Glutamatergic neuron (in vitro differentiated cells): ENCODE results near the gene TMEM269. TPM values are rescaled to one million over a fixed set of nuclear protein-coding genes. Genes with fewer than 3 reads are reported as not detected.

Experiments
- DNase-seq: peaks from one replicate; pipeline ENCODE4 v3.0.0; 2022
- H3K27ac Mint-ChIP-seq: one replicate; pipeline ENCODE4 v1.8.0; 2020; ENCODE audit warnings: mild to moderate bottlenecking, mixed read lengths, inconsistent platforms; ENCODE audit not compliant: unreplicated experiment
- H3K27me3 Mint-ChIP-seq: one replicate; pipeline ENCODE4 v1.8.0; 2020; ENCODE audit warnings: mild to moderate bottlenecking, moderate library complexity, mixed read lengths, inconsistent platforms; ENCODE audit not compliant: unreplicated experiment
- H3K36me3 Mint-ChIP-seq: one replicate; pipeline ENCODE4 v1.8.0; 2020; ENCODE audit warnings: mild to moderate bottlenecking, mixed read lengths, inconsistent platforms; ENCODE audit not compliant: unreplicated experiment
- H3K4me1 Mint-ChIP-seq: one replicate; pipeline ENCODE4 v1.8.0; 2020; ENCODE audit warnings: mild to moderate bottlenecking, low read depth, mixed read lengths, inconsistent platforms; ENCODE audit not compliant: unreplicated experiment
- H3K4me3 Mint-ChIP-seq: one replicate; pipeline ENCODE4 v1.8.0; 2020; ENCODE audit warnings: mild to moderate bottlenecking, mixed read lengths, inconsistent platforms; ENCODE audit not compliant: unreplicated experiment
- H3K9me3 Mint-ChIP-seq: one replicate; pipeline ENCODE4 v1.8.0; 2020; ENCODE audit warnings: mild to moderate bottlenecking, moderate library complexity, mixed read lengths, inconsistent platforms; ENCODE audit not compliant: unreplicated experiment
- CTCF ChIP-seq: fragments of 200-600 bp; sonication (generic); IDR thresholded peaks from one replicate; pipeline ENCODE4 v1.5.0; 2021; ENCODE audit not compliant: partially characterized antibody, unreplicated experiment
- total RNA-seq: library from RNA; stranded (reverse); fragmentation: NEBNext Ultra II Directional; extraction: Animal tissue kit (Norgen Biotek cat#: 25700); gene quantifications from one replicate; pipeline ENCODE4 v1.2.1, GENCODE V29; 2021; ENCODE audit not compliant: unreplicated experiment

TMEM269 gene
- total RNA-seq, 1 donor from 2014 or later = 0.32 TPM

DNA sequence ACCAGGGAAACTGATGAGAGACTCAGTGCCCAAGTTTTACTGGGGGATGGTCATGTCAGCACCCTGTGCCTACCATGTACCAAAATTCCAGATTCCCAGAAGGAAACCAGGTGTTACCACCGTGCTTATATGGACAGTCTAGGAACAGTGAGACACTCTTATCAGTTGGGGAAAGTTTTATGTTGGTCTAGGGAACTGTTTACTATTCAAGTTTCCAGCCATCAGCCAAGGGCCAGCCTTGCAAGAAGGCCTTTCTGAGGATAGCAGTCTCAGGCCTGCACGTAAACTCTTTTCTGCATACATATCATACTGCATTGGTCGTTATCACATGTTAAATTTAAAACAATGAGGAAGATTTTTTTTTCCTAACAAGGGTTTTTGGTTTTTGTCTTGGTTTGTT, 12.6 kb downstream of the TMEM269 start:
- no peaks in the 10 kb centered on the region for H3K36me3 Mint-ChIP-seq
- H3K4me1 Mint-ChIP-seq = peaks cover 9% of the 10 kb centered on the region
- peaks cover 2% of the 10 kb centered on the region for H3K9me3 Mint-ChIP-seq
- no peak overlapping the region for H3K4me3 Mint-ChIP-seq
- no peak overlapping the region for H3K27ac Mint-ChIP-seq
- no peak for DNase-seq
- no peak for TF ChIP-seq CTCF
- H3K27me3 Mint-ChIP-seq = peaks cover 4% of the 10 kb centered on the region

- Mint-ChIP-seq H3K36me3 (no peaks in the 10 kb centered on the region), H3K4me3 (no peak overlapping the region), H3K9me3 (peaks cover 2% of the 10 kb centered on the region), H3K4me1 (peaks cover 9% of the 10 kb centered on the region), H3K27me3 (peaks cover 4% of the 10 kb centered on the region), H3K27ac (no peak overlapping the region)
- DNase-seq = no peak
- TF ChIP-seq CTCF = no peak
Observed at GRCh38 chr1:42797979-42798378, 13.2 kb downstream of the TMEM269 start.

- no peak for DNase-seq
- Mint-ChIP-seq H3K4me1 (peaks cover 9% of the 10 kb centered on the region), H3K27ac (no peak overlapping the region), H3K9me3 (no peaks in the 10 kb centered on the region), H3K36me3 (peaks cover 10% of the 10 kb centered on the region), H3K4me3 (no peak overlapping the region), H3K27me3 (no peaks in the 10 kb centered on the region)
- TF ChIP-seq CTCF = no peak
Observed at GRCh38 chr1:42801832-42802473, 17.2 kb downstream of the TMEM269 start.

GRCh38 chr1:42806171-42806570, 21.4 kb downstream of the TMEM269 start:
- Mint-ChIP-seq H3K27ac (no peak overlapping the region), H3K4me3 (no peak overlapping the region), H3K9me3 (peaks cover 5% of the 10 kb centered on the region), H3K36me3 (peaks cover 10% of the 10 kb centered on the region), H3K27me3 (peaks cover 4% of the 10 kb centered on the region), H3K4me1 (peaks cover 20% of the 10 kb centered on the region)
- DNase-seq = no peak
- TF ChIP-seq CTCF = no peak

GRCh38 chr1:42806593-42806992, 21.8 kb downstream of the TMEM269 start:
- Mint-ChIP-seq H3K27me3 (peaks cover 4% of the 10 kb centered on the region), H3K36me3 (peaks cover 10% of the 10 kb centered on the region), H3K4me3 (no peak overlapping the region)

More at GRCh38 chr1:42806593-42806992, 21.8 kb downstream of the TMEM269 start:
- DNase-seq = no peak
- no peak overlapping the region for H3K27ac Mint-ChIP-seq
- peaks cover 5% of the 10 kb centered on the region for H3K9me3 Mint-ChIP-seq
- H3K4me1 Mint-ChIP-seq = peaks cover 20% of the 10 kb centered on the region
- TF ChIP-seq CTCF = no peak
